Mononuclear cell (primary cell): ENCODE data around the gene LAMA2. TPM values are rescaled to one million over a fixed set of nuclear protein-coding genes. Genes with fewer than 3 reads are reported as not detected.

Source experiments
- H3K27me3 ChIP-seq: 2 replicates; pipeline ENCODE4 v1.6.0; 2011; ENCODE audit warnings: low read length, control low read depth; ENCODE audit not compliant: insufficient read depth
- H3K4me1 ChIP-seq: 2 replicates; pipeline ENCODE4 v1.5.1; 2011; ENCODE audit warnings: mild to moderate bottlenecking, low read length, control low read depth; ENCODE audit not compliant: insufficient read depth
- H3K4me3 ChIP-seq: 2 replicates; pipeline ENCODE4 v1.5.1; 2011; ENCODE audit warnings: mild to moderate bottlenecking, low read length, moderate library complexity
- H3K9me3 ChIP-seq: 2 replicates; pipeline ENCODE4 v1.5.1; 2011; ENCODE audit warnings: low read depth, mild to moderate bottlenecking, control low read depth, low read length
- total RNA-seq: library from RNA; depleted of rRNA; stranded (reverse); fragments of >200 nt; gene quantifications from one replicate; pipeline ENCODE4 v1.2.3, GENCODE V29; 2012

LAMA2 gene, protein sequence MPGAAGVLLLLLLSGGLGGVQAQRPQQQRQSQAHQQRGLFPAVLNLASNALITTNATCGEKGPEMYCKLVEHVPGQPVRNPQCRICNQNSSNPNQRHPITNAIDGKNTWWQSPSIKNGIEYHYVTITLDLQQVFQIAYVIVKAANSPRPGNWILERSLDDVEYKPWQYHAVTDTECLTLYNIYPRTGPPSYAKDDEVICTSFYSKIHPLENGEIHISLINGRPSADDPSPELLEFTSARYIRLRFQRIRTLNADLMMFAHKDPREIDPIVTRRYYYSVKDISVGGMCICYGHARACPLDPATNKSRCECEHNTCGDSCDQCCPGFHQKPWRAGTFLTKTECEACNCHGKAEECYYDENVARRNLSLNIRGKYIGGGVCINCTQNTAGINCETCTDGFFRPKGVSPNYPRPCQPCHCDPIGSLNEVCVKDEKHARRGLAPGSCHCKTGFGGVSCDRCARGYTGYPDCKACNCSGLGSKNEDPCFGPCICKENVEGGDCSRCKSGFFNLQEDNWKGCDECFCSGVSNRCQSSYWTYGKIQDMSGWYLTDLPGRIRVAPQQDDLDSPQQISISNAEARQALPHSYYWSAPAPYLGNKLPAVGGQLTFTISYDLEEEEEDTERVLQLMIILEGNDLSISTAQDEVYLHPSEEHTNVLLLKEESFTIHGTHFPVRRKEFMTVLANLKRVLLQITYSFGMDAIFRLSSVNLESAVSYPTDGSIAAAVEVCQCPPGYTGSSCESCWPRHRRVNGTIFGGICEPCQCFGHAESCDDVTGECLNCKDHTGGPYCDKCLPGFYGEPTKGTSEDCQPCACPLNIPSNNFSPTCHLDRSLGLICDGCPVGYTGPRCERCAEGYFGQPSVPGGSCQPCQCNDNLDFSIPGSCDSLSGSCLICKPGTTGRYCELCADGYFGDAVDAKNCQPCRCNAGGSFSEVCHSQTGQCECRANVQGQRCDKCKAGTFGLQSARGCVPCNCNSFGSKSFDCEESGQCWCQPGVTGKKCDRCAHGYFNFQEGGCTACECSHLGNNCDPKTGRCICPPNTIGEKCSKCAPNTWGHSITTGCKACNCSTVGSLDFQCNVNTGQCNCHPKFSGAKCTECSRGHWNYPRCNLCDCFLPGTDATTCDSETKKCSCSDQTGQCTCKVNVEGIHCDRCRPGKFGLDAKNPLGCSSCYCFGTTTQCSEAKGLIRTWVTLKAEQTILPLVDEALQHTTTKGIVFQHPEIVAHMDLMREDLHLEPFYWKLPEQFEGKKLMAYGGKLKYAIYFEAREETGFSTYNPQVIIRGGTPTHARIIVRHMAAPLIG (N-terminal part only)
- 0.63 TPM for total RNA-seq

DNA sequence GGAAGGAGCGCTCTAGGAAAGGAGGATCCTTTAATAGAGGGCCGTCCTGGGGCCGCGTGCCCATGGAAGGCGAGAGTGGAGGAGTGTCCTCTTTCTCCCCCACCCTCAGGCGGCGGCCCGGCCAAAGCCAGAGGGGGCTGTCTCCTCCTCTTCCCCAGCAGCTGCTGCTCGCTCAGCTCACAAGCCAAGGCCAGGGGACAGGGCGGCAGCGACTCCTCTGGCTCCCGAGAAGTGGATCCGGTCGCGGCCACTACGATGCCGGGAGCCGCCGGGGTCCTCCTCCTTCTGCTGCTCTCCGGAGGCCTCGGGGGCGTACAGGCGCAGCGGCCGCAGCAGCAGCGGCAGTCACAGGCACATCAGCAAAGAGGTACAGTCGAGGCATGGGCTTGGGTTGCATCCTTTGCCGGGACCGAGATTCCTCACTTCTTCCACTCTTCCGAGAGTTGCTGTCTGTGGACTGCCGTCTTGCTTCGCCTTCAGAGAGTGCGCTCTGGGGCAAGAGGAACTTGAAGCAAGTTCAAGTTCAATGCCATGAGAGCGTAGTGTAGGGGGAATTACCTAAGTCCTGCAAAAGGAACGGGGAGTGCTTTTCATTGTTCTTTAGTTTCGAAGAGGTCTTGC, at the start of gene LAMA2:
TSS of gene LAMA2 (plus strand) at position 148 of the 621 bp plus-strand sequence. CDS start at position 256, 108 bp downstream.
- Histone ChIP-seq H3K27me3 (peaks cover 20% of the 10 kb centered on the region), H3K9me3 (no peaks in the 10 kb centered on the region), H3K4me3 (no peak within 1 kb of the TSS), H3K4me1 (no peaks in the 10 kb centered on the region)

DNA sequence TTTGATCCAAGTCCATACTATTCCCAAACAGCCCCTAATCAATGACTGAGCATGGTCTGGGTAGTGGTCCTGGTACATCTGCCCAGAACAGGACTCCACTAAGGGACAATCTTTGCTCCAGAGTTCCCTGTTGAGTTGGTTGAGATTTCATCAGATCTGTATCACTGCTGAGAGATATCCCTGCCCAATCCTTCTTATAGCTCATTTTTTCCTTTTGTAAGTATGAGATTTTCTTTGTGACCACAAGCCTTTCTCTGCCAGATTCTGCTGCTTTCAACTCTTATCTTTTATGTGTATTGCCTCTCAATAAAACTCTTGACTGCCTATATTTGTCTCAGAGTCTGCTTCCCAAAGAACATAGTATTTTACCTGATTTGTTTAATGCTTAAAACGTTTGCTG, 46.2 kb upstream of the LAMA2 start:
- H3K9me3 ChIP-seq: no peaks in the 10 kb centered on the region
- no peaks in the 10 kb centered on the region for H3K4me1 ChIP-seq
- no peak overlapping the region for H3K4me3 ChIP-seq
- no peaks in the 10 kb centered on the region for H3K27me3 ChIP-seq

DNA sequence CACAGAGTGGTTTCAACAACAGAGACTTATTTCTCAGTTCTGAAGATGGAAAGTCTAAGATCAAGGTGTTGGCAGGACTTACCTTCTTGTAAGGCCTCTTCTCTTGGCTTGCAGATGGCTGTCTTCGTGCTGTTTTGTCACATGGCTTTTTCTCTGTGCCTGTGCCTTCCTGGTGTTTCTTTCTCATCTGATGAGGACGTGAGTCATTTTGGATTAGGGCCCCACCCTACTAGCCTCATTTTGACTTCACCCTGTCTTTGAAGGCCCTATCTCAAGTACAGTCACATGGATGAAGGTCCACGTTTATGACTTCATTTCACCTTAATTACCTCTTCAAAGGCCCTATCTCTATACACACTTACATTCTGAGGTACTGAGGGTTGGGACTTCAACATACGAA, 41.4 kb upstream of the LAMA2 start:
- Histone ChIP-seq H3K9me3 (no peaks in the 10 kb centered on the region), H3K4me3 (no peak overlapping the region), H3K4me1 (no peaks in the 10 kb centered on the region), H3K27me3 (no peaks in the 10 kb centered on the region)

DNA sequence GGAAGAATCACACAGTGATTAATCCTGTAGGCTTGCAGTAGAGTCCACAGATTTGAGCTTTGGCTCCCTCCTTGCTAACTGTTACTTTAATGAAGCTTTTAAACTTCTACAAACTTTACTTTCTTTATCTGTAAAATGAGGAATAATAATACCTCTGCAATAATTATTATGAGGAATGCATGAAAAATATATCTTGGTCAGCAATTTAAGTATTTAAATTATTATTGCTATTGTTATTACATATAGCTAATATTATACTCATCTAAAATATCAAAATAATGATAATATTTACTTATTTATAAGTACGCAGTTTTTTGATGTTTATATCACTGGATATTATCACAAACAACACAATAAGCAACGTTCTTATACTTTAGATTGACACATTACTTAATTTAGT, 38.3 kb upstream of the LAMA2 start:
- Histone ChIP-seq H3K4me1 (no peaks in the 10 kb centered on the region), H3K4me3 (no peak overlapping the region)

DNA sequence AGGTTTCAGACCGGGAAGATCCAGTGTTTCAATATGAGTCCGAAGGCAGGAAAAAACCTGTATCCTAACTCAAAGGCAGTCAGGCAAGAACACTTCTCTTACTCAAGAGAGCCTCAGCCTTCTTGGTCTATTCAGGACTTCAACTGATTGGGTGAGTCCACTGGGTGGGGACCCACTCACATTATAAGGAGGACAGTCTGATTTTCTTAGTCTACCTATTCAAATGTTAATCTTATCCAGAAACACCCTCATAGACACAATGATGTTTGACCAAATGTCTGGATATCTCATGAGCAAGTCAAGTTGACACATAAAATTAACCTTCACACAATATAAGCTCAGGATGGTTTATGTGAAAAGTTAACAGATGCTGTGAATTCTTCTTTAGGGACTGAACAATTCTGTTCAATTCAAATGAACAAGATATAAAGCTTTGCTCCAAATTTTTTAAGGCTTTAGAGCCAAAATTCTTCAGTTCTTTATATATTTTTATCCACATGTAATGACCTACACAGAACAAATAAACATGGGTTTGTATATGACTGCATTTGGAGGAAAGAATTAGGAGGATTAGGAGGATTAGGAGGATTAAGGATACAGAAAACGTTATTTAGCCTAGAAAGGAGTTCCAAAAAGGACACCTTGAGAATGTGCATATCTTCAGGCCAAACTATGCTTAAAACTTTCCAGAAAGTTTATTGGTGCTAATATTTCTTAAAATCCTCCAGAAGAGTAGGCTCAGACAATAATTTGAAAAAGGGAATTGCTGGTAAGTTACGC, 35.3 kb upstream of the LAMA2 start:
- H3K9me3 ChIP-seq: no peaks in the 10 kb centered on the region
- H3K4me1 ChIP-seq: no peaks in the 10 kb centered on the region
- H3K27me3 ChIP-seq: no peaks in the 10 kb centered on the region
- no peak overlapping the region for H3K4me3 ChIP-seq

More for the DNA sequence above, 38.3 kb upstream of the LAMA2 start:
- Histone ChIP-seq H3K27me3 (no peaks in the 10 kb centered on the region), H3K9me3 (no peaks in the 10 kb centered on the region)

DNA sequence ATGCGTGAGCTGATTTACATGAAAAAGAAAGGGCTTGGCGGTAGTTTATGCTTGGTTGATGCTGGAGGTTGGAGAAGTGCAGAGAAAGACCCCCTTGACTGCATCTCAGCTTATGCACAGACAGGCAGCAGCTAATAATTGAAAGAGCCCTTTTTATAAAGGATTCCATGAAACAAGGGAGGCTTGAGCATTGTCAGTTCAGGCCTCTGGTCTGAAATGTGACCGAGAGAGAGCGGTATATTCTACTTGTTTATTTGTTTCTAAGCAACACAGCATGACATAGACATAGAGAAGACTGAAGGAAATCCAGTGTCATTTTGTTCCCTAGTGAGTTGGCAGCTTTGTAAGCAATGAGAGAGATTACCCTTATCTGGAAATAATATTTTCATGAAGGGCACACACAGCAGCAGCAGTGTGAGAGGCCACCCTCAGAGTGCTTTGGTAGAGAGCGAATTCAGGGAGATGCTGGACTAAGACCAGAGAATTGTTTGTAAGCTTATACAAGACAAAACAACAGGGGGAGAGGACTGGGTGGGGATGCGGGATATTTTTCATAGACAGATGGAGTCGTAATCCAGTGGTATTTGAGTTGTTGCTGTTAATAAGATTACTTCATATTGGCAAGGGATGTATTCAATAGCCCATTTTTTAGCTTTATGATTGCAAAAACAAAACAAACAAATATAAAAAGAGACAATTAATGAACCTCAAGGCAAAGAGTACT, 34.6 kb upstream of the LAMA2 start:
- Histone ChIP-seq H3K4me3 (no peak overlapping the region), H3K27me3 (no peaks in the 10 kb centered on the region), H3K9me3 (no peaks in the 10 kb centered on the region), H3K4me1 (no peaks in the 10 kb centered on the region)

DNA sequence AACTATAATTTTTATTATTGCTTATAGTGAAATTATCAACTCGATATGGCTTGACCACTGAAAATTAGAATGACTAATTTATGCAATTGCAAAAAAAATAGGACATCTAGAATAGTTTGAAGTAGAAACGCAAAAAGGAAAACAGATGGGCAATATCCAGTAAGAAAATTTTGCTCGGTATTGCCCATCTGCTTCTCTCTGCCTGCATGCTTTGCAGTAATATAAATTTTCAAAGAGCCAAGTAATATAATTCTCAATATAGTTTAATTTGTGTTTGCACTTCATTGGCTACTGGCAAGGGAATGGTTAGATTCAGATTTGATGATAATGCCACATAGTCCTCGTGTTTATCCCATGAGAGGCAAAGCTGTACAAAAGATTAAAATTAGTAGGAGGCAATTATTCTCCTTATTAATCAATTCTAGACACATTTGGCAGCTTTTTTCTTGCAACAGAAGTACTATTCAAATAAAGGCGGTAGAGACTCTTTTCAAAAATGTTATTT, 27.3 kb upstream of the LAMA2 start:
- Histone ChIP-seq H3K27me3 (no peaks in the 10 kb centered on the region), H3K9me3 (no peaks in the 10 kb centered on the region), H3K4me1 (no peaks in the 10 kb centered on the region), H3K4me3 (no peak overlapping the region)

DNA sequence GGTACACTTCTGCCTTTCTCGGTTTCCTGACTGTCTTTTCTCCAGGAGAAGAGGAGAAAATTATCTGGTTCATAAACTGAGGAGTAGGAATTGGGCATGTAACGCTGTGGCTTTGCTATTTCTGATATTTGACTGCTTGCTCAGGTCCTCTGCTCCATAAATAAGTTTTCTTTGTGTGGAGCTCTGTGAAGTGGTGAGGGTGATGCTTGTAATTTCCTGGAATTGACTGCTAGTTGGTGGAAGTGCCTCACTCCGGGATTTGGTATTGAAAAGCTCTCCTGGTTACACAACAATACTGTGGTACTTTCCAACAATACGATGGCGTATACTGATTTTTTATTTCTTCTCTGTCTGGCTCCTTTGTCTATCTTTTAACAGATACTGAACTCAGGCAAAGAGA, 25.1 kb upstream of the LAMA2 start:
- Histone ChIP-seq H3K4me3 (no peak overlapping the region), H3K27me3 (no peaks in the 10 kb centered on the region), H3K9me3 (no peaks in the 10 kb centered on the region), H3K4me1 (no peaks in the 10 kb centered on the region)

DNA sequence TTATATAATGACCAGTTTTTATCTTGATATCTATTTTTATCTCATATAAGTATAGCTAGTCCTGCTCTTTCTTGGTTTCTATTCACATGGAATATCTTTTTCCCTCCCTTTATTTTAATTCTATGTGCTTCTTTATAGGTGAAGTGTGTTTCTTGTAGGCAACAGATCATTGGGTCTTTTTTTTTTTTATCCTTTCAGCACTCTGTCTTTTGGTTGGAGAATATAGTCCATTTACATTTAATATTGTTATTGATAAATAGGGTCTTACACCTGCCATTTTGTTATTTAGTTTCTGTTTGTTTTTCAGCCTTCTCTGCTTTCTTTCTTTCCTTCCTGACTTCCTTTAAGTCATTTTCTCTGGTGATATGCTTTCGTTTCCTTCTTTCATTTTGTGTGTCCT, 22.2 kb upstream of the LAMA2 start:
- no peaks in the 10 kb centered on the region for H3K27me3 ChIP-seq
- H3K9me3 ChIP-seq: no peaks in the 10 kb centered on the region
- no peaks in the 10 kb centered on the region for H3K4me1 ChIP-seq
- H3K4me3 ChIP-seq: no peak overlapping the region

DNA sequence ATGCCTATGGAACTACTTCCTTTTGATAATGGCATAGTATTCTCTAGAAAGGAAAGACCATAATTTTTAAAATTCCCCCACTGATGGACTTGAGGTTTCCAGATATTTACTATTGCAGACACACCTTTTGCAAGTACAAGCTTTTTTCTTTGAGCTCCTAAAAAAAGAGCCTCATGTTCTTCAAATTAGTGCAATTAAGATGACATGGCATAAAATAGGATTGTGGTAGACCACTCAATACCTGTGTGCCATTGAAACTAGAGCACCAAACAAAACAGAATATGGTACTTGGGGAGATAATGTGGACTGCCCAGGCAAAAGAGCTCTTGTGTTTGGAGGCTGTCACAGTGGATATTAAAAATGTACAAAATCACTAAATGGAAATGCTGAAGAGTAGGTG, 19.0 kb upstream of the LAMA2 start:
- Histone ChIP-seq H3K4me3 (no peak overlapping the region), H3K9me3 (no peaks in the 10 kb centered on the region), H3K4me1 (no peaks in the 10 kb centered on the region), H3K27me3 (no peaks in the 10 kb centered on the region)

DNA sequence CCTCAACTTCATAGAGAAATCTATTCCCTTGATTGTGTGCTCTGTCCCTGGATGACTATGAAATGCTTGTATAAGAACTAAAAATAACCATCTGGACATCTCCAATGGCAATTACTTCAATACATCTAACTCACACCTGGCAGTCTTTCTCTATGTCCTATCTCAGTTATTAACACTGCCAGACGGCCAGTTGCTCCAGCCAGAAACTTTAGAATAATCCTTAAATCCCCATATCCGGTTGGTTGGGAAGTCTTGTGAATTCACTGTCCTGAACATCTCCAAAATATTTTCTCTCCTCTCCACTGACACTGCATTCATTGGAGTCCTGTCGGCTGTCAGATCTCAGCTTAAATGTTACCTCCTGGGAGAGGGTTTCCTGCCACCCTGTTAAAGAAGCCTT, 12.2 kb upstream of the LAMA2 start:
- Histone ChIP-seq H3K9me3 (no peaks in the 10 kb centered on the region), H3K4me3 (no peak overlapping the region), H3K4me1 (no peaks in the 10 kb centered on the region), H3K27me3 (no peaks in the 10 kb centered on the region)

DNA sequence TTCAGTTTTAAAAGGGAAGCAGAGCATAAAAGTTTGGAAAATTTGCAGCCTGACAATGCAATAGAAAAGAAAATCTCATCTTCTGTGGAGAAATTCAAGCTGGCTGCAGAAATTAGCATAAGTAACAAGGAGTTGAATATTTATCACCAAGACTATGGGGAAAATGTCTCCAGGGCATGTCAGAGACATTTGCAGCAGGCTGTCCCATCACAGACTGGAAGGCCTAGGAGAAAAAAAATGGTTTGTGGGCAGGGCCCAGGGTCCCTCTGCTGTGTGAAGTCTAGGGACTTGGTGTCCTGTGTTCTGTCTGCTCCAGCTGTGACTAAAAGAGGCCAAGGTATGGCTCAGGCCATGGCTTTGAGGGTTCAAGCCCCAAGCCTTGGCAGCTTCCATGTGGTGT, 8.1 kb upstream of the LAMA2 start:
- Histone ChIP-seq H3K4me1 (no peaks in the 10 kb centered on the region), H3K27me3 (peaks cover 2% of the 10 kb centered on the region), H3K9me3 (no peaks in the 10 kb centered on the region), H3K4me3 (no peak overlapping the region)

DNA sequence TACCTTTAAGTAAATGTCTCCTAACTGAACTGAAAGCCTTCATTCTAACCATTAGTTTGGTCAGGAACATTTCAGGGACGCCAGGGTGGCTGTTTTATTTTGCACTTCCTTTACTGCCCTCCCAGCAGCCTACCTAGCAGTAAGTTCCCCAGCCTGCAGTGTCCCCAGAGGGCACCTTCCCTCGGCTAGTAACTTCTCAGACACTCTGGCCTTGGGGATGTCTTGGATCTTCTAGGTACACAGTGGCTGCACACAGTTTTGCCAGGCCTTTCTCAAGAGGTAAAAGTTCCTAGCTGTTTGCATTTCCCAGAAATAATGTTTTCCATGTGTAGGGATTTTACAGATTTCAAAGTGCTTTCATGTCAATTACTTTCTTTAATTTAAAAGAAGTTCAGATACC, 378 bp upstream of the LAMA2 start:
- no peaks in the 10 kb centered on the region for H3K9me3 ChIP-seq
- H3K4me3 ChIP-seq: no peak overlapping the region
- H3K27me3 ChIP-seq: peaks cover 20% of the 10 kb centered on the region
- H3K4me1 ChIP-seq: no peaks in the 10 kb centered on the region
